NCI-H510A treated with DMSO at 0.1 percent for 48 hours (cell line): Measurements from ENCODE around the gene OLFML1.

Experiments used
- DNase-seq: peaks from one replicate; lab custom pipeline; 2025; lab: John Stamatoyannopoulos, UW

OLFML1 gene

GRCh38 chr11:7485186-7486097 is at the start of gene OLFML1:
Gene OLFML1, plus strand, starts transcription at chr11:7485506. Its CDS starts 370 bp downstream, at chr11:7485876.
- DNase-seq, result no peak

DNA sequence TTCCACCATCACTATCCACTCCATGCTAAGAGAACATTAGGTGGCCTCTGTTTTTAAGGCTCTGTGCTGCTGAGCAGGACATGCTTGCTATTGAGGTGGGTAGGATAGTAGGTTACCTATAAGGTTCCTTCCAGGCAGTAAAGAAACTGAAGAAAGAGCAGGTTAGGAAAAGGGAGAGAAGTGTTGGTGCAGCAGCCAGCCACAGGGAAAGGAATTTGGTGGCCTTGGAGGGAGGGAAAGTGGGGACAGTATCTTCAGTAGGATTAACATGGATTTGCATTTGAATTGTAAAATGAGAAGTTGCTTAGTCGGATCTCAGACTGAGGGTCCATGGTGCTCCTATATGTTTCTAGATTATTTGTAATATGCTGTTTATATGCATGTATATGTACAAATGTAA is 49.2 kb upstream of the OLFML1 start:
- DNase-seq, result no peak

DNA sequence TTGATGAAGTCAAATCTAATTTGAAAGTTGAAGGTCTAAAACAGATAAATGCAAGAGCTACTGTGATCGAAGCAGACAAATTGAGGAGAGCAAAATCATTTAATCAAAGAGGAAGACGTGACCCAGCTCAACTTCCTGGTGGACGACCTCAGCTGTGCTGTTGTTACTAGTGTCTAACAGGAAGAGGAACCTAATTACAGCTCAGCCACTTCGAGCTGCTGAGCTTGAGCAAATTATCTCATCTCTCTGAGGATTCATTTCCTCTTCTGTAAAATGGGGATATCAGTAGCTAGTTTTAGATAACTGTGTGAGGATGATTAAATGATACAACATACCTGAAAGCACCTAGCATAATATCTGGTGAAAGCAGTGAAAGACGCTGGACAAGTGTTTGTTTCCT is 48.6 kb upstream of the OLFML1 start:
- no peak for DNase-seq

GRCh38 chr11:7437696-7438095 is 47.6 kb upstream of the OLFML1 start:
- no peak for DNase-seq

DNA sequence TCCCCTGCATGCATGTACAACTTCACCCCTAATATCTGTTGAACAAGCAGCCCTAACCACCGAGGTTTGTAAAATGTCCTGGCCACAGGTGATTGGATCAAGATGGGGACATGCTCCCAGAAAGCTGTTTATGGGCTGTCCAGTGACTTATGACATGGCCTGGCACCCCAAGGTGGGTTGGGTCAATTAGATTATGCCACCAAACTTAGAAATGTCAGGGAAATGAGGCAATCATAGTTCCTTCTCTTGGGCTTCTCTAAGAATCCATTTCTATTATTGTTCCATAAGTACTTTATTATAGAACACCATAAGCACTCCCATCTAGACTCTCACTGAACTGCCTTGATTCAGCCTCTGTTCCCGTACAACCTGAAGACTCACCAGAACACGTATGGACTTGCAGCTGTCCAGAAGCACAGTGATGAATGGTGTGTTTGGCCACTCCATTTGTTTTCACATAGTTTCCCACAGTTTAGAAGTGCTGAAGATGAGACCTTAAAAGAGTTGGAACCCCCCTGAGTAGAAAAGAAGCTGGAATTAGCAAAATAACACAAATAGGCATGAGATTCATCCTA is 45.5 kb upstream of the OLFML1 start:
- DNase-seq, result no peak

- DNase-seq, result peak; percentile 52
Observed at GRCh38 chr11:7442588-7443215, 42.6 kb upstream of the OLFML1 start.

GRCh38 chr11:7444091-7444981 is 41.0 kb upstream of the OLFML1 start:
- no peak for DNase-seq

DNA sequence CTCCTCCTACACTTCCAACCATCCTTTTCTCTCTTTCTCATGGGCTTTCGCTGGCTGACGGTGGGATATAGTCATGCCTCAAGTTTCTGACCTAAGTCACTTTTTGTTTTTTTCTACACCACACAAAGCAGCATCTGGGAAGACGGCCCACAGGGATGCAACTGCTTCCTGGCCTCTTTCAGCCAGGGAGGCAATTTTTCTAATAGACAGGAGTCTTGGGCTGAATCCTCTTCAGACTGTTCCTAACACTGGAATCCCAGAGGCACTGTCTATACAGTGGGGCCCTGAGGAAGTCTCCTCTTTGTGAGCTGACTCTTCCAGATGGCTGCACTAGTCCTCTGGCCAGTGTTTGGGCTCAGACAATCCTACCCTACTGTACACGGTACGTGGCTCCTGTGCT is 39.7 kb upstream of the OLFML1 start:
- no peak for DNase-seq

GRCh38 chr11:7448201-7448600 is 37.1 kb upstream of the OLFML1 start:
- no peak for DNase-seq

DNA sequence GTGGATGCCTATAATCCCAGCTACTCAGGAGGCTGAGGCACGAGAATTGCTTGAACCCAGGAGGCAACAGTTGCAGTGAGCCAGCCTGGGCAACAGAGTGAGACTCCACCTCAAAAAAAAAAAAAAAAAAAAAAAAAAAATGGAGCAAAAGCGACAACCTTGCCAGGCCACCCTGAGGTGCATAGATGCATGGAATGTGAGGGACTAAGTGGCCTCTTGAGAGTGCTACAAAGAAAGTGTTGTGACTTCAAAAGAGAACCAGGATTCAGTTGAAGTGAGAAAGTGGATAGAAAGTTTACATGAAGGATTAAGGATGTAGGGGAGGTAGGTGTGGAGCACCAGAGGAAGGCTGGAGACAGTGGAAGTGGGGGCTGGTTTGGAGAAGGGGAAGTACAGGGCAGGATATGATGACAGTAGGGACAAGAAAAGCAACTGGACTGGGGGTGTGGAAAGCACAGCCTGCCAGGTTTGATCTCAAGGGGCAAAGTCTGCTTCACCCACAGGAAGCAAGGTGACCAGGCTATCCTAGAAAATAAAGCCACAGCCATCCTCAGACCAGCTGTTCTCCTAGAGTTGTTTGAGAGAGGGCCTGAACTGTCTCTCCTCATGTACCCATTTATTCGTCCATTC is 36.0 kb upstream of the OLFML1 start:
- DNase-seq, result no peak

- no peak for DNase-seq
Observed at GRCh38 chr11:7449841-7450214, 35.5 kb upstream of the OLFML1 start.

GRCh38 chr11:7450836-7451235 is 34.5 kb upstream of the OLFML1 start:
- no peak for DNase-seq

DNA sequence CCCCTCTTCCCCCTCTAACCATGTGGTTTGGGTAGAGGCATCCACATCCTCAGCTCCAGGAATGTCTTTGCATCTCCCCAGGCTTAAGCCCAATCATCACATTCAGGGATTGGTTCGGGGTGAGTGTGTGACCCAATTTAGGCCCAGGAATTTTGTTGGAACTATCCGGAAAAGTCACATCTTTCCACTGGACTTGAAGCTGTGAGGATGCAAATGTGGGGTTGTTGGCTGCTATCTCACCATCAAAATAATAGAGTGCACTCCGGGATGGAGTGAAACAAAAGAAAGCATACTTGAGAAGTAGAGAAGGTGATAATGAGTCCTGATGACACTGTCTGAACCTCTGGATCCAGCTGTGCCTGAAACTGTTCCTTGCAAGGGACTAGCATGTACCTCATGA is 33.8 kb upstream of the OLFML1 start:
- DNase-seq, result no peak

DNA sequence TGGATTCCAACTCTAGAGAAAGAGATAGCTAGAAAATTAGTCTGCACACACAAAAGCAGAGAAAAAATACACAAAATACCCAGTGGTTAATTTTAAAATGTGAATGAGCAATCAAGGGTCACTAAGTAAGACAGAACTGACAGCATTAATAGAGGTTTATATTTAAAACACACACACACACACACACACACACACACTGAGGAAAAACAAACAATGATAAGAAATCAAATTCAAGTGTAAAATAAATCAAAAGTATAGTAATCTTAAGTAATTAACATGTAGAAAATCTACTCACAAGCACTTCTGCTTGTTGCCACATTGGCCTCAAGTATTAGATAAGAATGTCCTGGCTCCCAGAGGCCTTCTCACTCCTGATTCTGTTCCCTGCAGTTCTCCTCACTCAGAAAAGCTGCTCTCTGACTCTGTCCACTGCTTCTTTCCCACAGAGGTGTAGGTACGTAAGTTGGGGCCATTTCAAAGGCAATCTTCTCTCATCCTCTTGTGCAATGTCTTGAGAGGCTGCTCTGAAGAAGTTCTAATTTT is 33.3 kb upstream of the OLFML1 start:
- no peak for DNase-seq

DNA sequence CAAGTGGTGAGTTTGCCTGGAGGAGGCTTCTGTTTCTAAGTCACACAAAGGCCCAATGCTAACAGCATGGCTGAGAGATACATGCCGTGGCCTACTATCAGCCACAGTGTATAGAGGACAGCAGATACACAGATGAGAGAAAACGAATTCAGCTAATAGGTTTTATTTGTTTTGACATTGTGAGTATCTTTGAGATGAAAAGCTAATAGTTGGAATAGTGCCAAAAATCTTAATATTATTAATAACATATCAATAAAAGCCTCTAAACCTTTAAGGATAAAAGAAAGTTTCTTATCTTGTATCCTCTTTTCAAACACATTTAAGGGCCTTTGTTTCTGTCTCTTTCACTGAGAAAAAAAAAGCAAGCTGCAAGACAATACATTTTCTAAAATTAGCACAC is 30.5 kb upstream of the OLFML1 start:
- DNase-seq, result no peak

GRCh38 chr11:7457211-7457610 is 28.1 kb upstream of the OLFML1 start:
- peak; percentile 15 for DNase-seq

GRCh38 chr11:7462706-7463105 is 22.6 kb upstream of the OLFML1 start:
- no peak for DNase-seq

GRCh38 chr11:7467652-7468051 is 17.7 kb upstream of the OLFML1 start:
- no peak for DNase-seq

GRCh38 chr11:7469351-7469865 is 15.9 kb upstream of the OLFML1 start:
- no peak for DNase-seq

DNA sequence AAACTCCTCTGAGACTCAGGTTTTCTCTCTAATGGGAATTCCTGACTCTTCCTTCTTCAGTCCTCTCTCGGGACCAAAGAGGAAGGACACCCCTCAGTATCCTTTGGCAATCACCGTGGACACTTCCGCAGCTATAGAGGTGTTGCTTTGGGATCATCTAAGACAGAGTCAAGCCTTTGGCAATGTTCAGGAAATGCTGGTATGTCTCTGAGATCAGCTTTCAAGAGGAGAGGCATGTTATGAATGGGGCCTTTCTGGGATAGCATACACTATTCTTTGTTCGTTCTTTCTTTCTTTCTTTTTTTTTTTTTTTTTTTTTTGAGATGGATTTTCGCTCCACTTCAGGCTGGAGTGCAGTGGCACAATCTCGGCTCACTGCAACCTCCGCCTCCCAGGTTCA is 14.2 kb upstream of the OLFML1 start:
- DNase-seq, result no peak

DNA sequence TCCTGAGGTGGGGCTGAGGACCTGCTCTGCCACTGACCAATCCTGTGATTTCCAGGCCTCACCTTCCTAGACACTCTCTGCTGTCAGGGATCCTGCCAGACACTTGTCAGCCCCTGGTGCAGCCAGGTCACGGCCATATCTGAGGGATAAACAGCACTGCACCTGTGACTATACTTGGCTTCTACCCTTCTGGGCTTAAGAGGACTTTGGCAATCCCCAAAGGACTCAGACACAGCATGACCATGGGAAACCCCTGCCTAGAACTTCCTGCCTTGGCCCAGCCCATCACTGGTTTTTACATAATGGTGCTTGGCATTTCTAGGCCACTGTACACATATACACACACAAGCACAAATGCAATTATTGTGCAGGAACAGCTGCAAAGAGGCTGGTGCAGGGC is 11.6 kb upstream of the OLFML1 start:
- no peak for DNase-seq
